ENCODE data around the gene TMEM63B. TPM values are rescaled to one million over a fixed set of nuclear protein-coding genes. Genes with fewer than 3 reads are reported as not detected.

Gene TMEM63B
- total and polyA plus RNA-seq, 2 donors (not counting 1 experiment from before 2014, with no cell fraction given): 15.4 to 19.1 TPM

DNA sequence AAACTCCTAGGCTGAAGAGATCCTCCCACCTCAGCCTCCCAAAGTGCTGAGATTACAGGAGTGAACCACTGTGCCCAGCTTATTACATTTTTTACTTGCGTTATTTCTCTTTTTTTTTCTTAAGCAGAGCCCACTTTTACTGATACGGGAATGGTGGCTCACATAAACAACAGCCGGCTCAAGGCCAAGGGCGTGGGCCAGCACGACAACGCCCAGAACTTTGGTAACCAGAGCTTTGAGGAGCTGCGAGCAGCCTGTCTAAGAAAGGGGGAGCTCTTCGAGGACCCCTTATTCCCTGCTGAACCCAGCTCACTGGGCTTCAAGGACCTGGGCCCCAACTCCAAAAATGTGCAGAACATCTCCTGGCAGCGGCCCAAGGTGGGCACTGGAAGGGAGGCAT is 41.8 kb downstream of the TMEM63B start:
- TF ChIP-seq, protein P1, sequence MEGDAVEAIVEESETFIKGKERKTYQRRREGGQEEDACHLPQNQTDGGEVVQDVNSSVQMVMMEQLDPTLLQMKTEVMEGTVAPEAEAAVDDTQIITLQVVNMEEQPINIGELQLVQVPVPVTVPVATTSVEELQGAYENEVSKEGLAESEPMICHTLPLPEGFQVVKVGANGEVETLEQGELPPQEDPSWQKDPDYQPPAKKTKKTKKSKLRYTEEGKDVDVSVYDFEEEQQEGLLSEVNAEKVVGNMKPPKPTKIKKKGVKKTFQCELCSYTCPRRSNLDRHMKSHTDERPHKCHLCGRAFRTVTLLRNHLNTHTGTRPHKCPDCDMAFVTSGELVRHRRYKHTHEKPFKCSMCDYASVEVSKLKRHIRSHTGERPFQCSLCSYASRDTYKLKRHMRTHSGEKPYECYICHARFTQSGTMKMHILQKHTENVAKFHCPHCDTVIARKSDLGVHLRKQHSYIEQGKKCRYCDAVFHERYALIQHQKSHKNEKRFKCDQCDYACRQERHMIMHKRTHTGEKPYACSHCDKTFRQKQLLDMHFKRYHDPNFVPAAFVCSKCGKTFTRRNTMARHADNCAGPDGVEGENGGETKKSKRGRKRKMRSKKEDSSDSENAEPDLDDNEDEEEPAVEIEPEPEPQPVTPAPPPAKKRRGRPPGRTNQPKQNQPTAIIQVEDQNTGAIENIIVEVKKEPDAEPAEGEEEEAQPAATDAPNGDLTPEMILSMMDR (IDR thresholded peaks at IDR 0.05): no peak
- TF ChIP-seq EZH2 (IDR thresholded peaks at IDR 0.05; ENCODE audit: borderline replicate concordance, insufficient read depth, low read depth, low read length, poor library complexity, severe bottlenecking): no peak
- Mint-ChIP-seq H3K4me3 (no peak overlapping the region), H3K9me3 (ENCODE audit: insufficient read depth) (no peaks in the 10 kb centered on the region), H3K27ac (no peak overlapping the region), H3K4me1 (peaks cover 2% of the 10 kb centered on the region), H3K27me3 (peaks cover 34% of the 10 kb centered on the region)
- 95% methylated on average over 8 of the region's 9 CpGs for WGBS (ENCODE audit: insufficient coverage)
- H3K9ac ChIP-seq (ENCODE audit: low read length): no peak overlapping the region
- no peaks in the 10 kb centered on the region for H4K20me1 ChIP-seq (ENCODE audit: control insufficient read depth, insufficient read depth, low read length, poor library complexity, severe bottlenecking)
- POLR2A ChIA-PET: no interaction called here
- peaks cover 0 to 5% of the 10 kb centered on the region in 2 donors for H3K4me1 ChIP-seq (ENCODE audit: control insufficient read depth in 2 of 2, insufficient read depth in 2 of 2, low read length in 2 of 2)
- H3K79me2 ChIP-seq (ENCODE audit: control insufficient read depth, insufficient read depth, low read length): no peaks in the 10 kb centered on the region
- ATAC-seq (ENCODE audit: low read depth) (no peak), DNase-seq (no peak)
- no peak overlapping the region for H2AFZ ChIP-seq (ENCODE audit: insufficient read depth, low read depth, low read length, poor library complexity, severe bottlenecking)
- H3K27me3 ChIP-seq (replicated peaks in 1 of 4; ENCODE audit: control extremely low read depth in 1 of 4, control insufficient read depth in 3 of 4, insufficient read depth in 4 of 4, low read length in 3 of 4): peaks cover 0 to 5% (median under 1%) of the 10 kb centered on the region in 4 experiments
- CTCF ChIA-PET: interaction anchor here (0.6 to 2.6 kb wide), 8 partner anchors 9 to 169 kb away, joined by 3 to 9 read pairs (median 5); partner anchors contain the start of genes AARS2 and SLC35B2
- no peaks in the 10 kb centered on the region for H3K9me3 ChIP-seq (ENCODE audit: control extremely low read depth in 1 of 3, control insufficient read depth in 2 of 3, insufficient read depth in 1 of 3, low read length in 2 of 3)
- H3K4me3 ChIP-seq (ENCODE audit: control extremely low read depth in 1 of 5, extremely low read depth in 1 of 5, insufficient read depth in 1 of 5, low read depth in 2 of 5, low read length in 4 of 5): no peak overlapping the region
- H3K36me3 ChIP-seq (replicated peaks in 1 of 2; ENCODE audit: control extremely low read depth in 1 of 2, control insufficient read depth in 1 of 2, extremely low read depth in 1 of 2, insufficient read depth in 2 of 2, low read length in 1 of 2): no peaks in the 10 kb centered on the region
- no peak overlapping the region for H3K27ac ChIP-seq (ENCODE audit: low read length in 2 of 2)
- no peak overlapping the region for H3K4me2 ChIP-seq (replicated peaks; ENCODE audit: low read depth, low read length, poor library complexity, severe bottlenecking)
- intact Hi-C loops (cut with micrococcal nuclease): no loop called here

- Histone ChIP-seq H3K4me1 (ENCODE audit: control insufficient read depth in 2 of 2, insufficient read depth in 2 of 2, low read length in 2 of 2) (peaks cover 0 to 5% of the 10 kb centered on the region in 2 donors), H3K9me3 (ENCODE audit: control extremely low read depth in 1 of 3, control insufficient read depth in 2 of 3, insufficient read depth in 1 of 3, low read length in 2 of 3) (no peaks in the 10 kb centered on the region), H3K36me3 (replicated peaks in 1 of 2; ENCODE audit: control extremely low read depth in 1 of 2, control insufficient read depth in 1 of 2, extremely low read depth in 1 of 2, insufficient read depth in 2 of 2, low read length in 1 of 2) (no peaks in the 10 kb centered on the region), H3K79me2 (ENCODE audit: control insufficient read depth, insufficient read depth, low read length) (no peaks in the 10 kb centered on the region), H3K4me3 (ENCODE audit: control extremely low read depth in 1 of 5, extremely low read depth in 1 of 5, insufficient read depth in 1 of 5, low read depth in 2 of 5, low read length in 4 of 5) (no peak overlapping the region), H4K20me1 (ENCODE audit: control insufficient read depth, insufficient read depth, low read length, poor library complexity, severe bottlenecking) (no peaks in the 10 kb centered on the region), H3K4me2 (replicated peaks; ENCODE audit: low read depth, low read length, poor library complexity, severe bottlenecking) (no peak overlapping the region), H3K9ac (ENCODE audit: low read length) (no peak overlapping the region), H2AFZ (ENCODE audit: insufficient read depth, low read depth, low read length, poor library complexity, severe bottlenecking) (no peak overlapping the region), H3K27ac (ENCODE audit: low read length in 2 of 2) (no peak overlapping the region), H3K27me3 (replicated peaks in 1 of 4; ENCODE audit: control extremely low read depth in 1 of 4, control insufficient read depth in 3 of 4, insufficient read depth in 4 of 4, low read length in 3 of 4) (peaks cover 0 to 5% (median under 1%) of the 10 kb centered on the region in 4 experiments)
- no peaks in the 10 kb centered on the region for H3K9me3 Mint-ChIP-seq (ENCODE audit: insufficient read depth)
- H3K27ac Mint-ChIP-seq: no peak overlapping the region
- H3K27me3 Mint-ChIP-seq: peaks cover 28% of the 10 kb centered on the region
- no peak overlapping the region for H3K4me3 Mint-ChIP-seq
- peaks cover 2% of the 10 kb centered on the region for H3K4me1 Mint-ChIP-seq
- DNase-seq (no peak), ATAC-seq (ENCODE audit: low read depth) (no peak)
- no peak for TF ChIP-seq EZH2 (IDR thresholded peaks at IDR 0.05; ENCODE audit: borderline replicate concordance, insufficient read depth, low read depth, low read length, poor library complexity, severe bottlenecking)
- TF ChIP-seq, protein P1 (IDR thresholded peaks at IDR 0.05): no peak
- CTCF ChIA-PET: interaction anchor here (1.0 to 2.6 kb wide), 7 partner anchors 16 to 168 kb away, joined by 3 to 9 read pairs (median 4); partner anchors contain the start of genes AARS2 and SLC35B2
- WGBS (ENCODE audit: insufficient coverage): 68% methylated on average over 4 of the region's 10 CpGs
- intact Hi-C loops (cut with micrococcal nuclease): loop anchor here (5.0 kb wide), 2 partner anchors 52 to 287 kb away; partner anchors contain the start of gene SLC29A1
- POLR2A ChIA-PET: no interaction called here
These were observed 42.7 kb downstream of the TMEM63B start for GRCh38 chr6:44169886-44170570.
